Panc1 (cell line): ENCODE data around the gene MAPK8IP3.

ENCODE experiments used
- CTCF ChIP-seq: fragments of 450-650 bp; IDR thresholded peaks from 2 replicates; pipeline ENCODE4 v1.5.1; 2017; ENCODE audit warnings: mild to moderate bottlenecking
- POLR2AphosphoS5 ChIP-seq: IDR thresholded peaks from 2 replicates; pipeline ENCODE4 v1.6.1; 2012; ENCODE audit warnings: mild to moderate bottlenecking, low read depth, low read length, moderate library complexity
- REST ChIP-seq, 2 experiments: IDR thresholded peaks; 2 replicates each; pipeline ENCODE4 v1.6.1; 2011 to 2012; ENCODE audit warnings: low read depth in 2 of 2, control low read depth in 1 of 2, low read length in 1 of 2, mild to moderate bottlenecking in 1 of 2, moderate library complexity in 1 of 2; ENCODE audit not compliant: insufficient read depth in 1 of 2
- SIN3A ChIP-seq: IDR thresholded peaks from 2 replicates; pipeline ENCODE4 v1.6.1; 2012; ENCODE audit warnings: low read depth, mild to moderate bottlenecking, low read length, moderate library complexity, borderline replicate concordance; ENCODE audit not compliant: insufficient read depth
- TCF7L2 ChIP-seq: IDR thresholded peaks from 2 replicates; pipeline ENCODE4 v1.6.1; 2011; ENCODE audit warnings: mild to moderate bottlenecking, low read depth, low read length, inconsistent platforms

GRCh38 chr16:1784977-1785845 is 79.2 kb downstream of the MAPK8IP3 start:
- TF ChIP-seq CTCF (no peak), TCF7L2 (no peak), REST (IDR thresholded peaks at IDR 0.05; ENCODE audit: insufficient read depth in 1 of 2, low read depth in 2 of 2, low read length in 1 of 2) (no peak), SIN3A (no peak), POLR2AphosphoS5 (no peak)
